Effector memory CD4-positive, alpha-beta T cell (primary cell): Measurements from ENCODE around the gene FARSB.
"Not testable (repeated sequence)": the region's sequence is repeated elsewhere in the genome, so short reads cannot be mapped to it uniquely, and the experiment has no call there.

Experiments used
- DNase-seq, 3 donors: peaks; one replicate each; pipeline ENCODE4 v3.0.0-alpha.2; 2020
- H3K27ac ChIP-seq: 2 replicates; pipeline ENCODE4 v1.7.0; 2013; ENCODE audit warnings: mild to moderate bottlenecking, low read length, moderate library complexity; ENCODE audit not compliant: insufficient read depth, poor library complexity, severe bottlenecking
- H3K27me3 ChIP-seq: replicated peaks from 2 replicates; pipeline ENCODE4 v1.7.0; 2013; ENCODE audit warnings: mild to moderate bottlenecking, low read length; ENCODE audit not compliant: insufficient read depth, control insufficient read depth, poor library complexity, severe bottlenecking
- H3K36me3 ChIP-seq: 2 replicates; pipeline ENCODE4 v1.7.0; 2013; ENCODE audit warnings: mild to moderate bottlenecking, low read length, moderate library complexity; ENCODE audit not compliant: control insufficient read depth, insufficient read depth
- H3K4me1 ChIP-seq: 2 replicates; pipeline ENCODE4 v1.7.0; 2013; ENCODE audit warnings: low read length, mild to moderate bottlenecking; ENCODE audit not compliant: control insufficient read depth, insufficient read depth, poor library complexity, severe bottlenecking
- H3K4me3 ChIP-seq: 2 replicates; pipeline ENCODE4 v1.7.0; 2013; ENCODE audit warnings: low read length, low read depth, mild to moderate bottlenecking; ENCODE audit not compliant: insufficient read depth, poor library complexity, severe bottlenecking
- H3K9me3 ChIP-seq: 2 replicates; pipeline ENCODE4 v1.7.0; 2013; ENCODE audit warnings: mild to moderate bottlenecking, low read length, moderate library complexity; ENCODE audit not compliant: control insufficient read depth

Gene FARSB

GRCh38 chr2:222591661-222592060, 64.2 kb downstream of the FARSB start:
- DNase-seq, result no peak
- Histone ChIP-seq H3K4me1 (no peaks in the 10 kb centered on the region), H3K27me3 (no peaks in the 10 kb centered on the region), H3K27ac (no peak overlapping the region), H3K36me3 (peaks cover 4% of the 10 kb centered on the region), H3K9me3 (no peaks in the 10 kb centered on the region), H3K4me3 (no peak overlapping the region)

GRCh38 chr2:222584589-222584988, 71.3 kb downstream of the FARSB start:
- not testable (repeated sequence) for DNase-seq, H3K27me3 ChIP-seq, H3K27ac ChIP-seq, H3K36me3 ChIP-seq, H3K9me3 ChIP-seq, H3K4me3 ChIP-seq, H3K4me1 ChIP-seq

- no peaks in the 10 kb centered on the region for H3K36me3 ChIP-seq
- no peaks in the 10 kb centered on the region for H3K27me3 ChIP-seq
- no peaks in the 10 kb centered on the region for H3K4me1 ChIP-seq
- no peaks in the 10 kb centered on the region for H3K9me3 ChIP-seq
- H3K27ac ChIP-seq, result no peak overlapping the region
- no peak for DNase-seq
- H3K4me3 ChIP-seq, result no peak overlapping the region
Observed at GRCh38 chr2:222582928-222583327, 73.0 kb downstream of the FARSB start.

- Histone ChIP-seq H3K9me3 (no peaks in the 10 kb centered on the region), H3K27me3 (no peaks in the 10 kb centered on the region), H3K4me3 (no peak overlapping the region), H3K27ac (no peak overlapping the region), H3K36me3 (peaks cover 6% of the 10 kb centered on the region), H3K4me1 (no peaks in the 10 kb centered on the region)
- DNase-seq, result no peak
Observed at GRCh38 chr2:222577341-222577740, 78.6 kb downstream of the FARSB start.

GRCh38 chr2:222576171-222577081, 79.5 kb downstream of the FARSB start:
- Histone ChIP-seq H3K36me3 (peaks cover 11% of the 10 kb centered on the region), H3K27me3 (no peaks in the 10 kb centered on the region), H3K4me3 (no peak overlapping the region), H3K27ac (no peak overlapping the region), H3K9me3 (no peaks in the 10 kb centered on the region), H3K4me1 (no peaks in the 10 kb centered on the region)
- no peak for DNase-seq

GRCh38 chr2:222575618-222576017, 80.3 kb downstream of the FARSB start:
- Histone ChIP-seq H3K27me3 (no peaks in the 10 kb centered on the region), H3K9me3 (no peaks in the 10 kb centered on the region), H3K4me3 (no peak overlapping the region), H3K4me1 (no peaks in the 10 kb centered on the region), H3K27ac (no peak overlapping the region), H3K36me3 (peaks cover 13% of the 10 kb centered on the region)
- DNase-seq, result no peak

GRCh38 chr2:222572751-222573174, 83.1 kb downstream of the FARSB start:
- Histone ChIP-seq H3K36me3 (peaks cover 13% of the 10 kb centered on the region), H3K27ac (no peak overlapping the region), H3K4me1 (no peaks in the 10 kb centered on the region), H3K4me3 (no peak overlapping the region), H3K27me3 (no peaks in the 10 kb centered on the region), H3K9me3 (no peaks in the 10 kb centered on the region)
- no peak for DNase-seq

GRCh38 chr2:222572264-222572721, 83.6 kb downstream of the FARSB start:
- no peaks in the 10 kb centered on the region for H3K9me3 ChIP-seq
- no peak overlapping the region for H3K4me3 ChIP-seq
- H3K27me3 ChIP-seq, result no peaks in the 10 kb centered on the region
- DNase-seq, result no peak
- H3K27ac ChIP-seq, result no peak overlapping the region
- H3K36me3 ChIP-seq, result peaks cover 13% of the 10 kb centered on the region
- H3K4me1 ChIP-seq, result no peaks in the 10 kb centered on the region

- Histone ChIP-seq H3K4me1 (no peaks in the 10 kb centered on the region), H3K36me3 (peaks cover 13% of the 10 kb centered on the region)
- no peak for DNase-seq
Observed at GRCh38 chr2:222569826-222570225, 86.1 kb downstream of the FARSB start.

GRCh38 chr2:222568865-222569264, 87.0 kb downstream of the FARSB start:
- H3K4me3 ChIP-seq, result no peak overlapping the region
- no peaks in the 10 kb centered on the region for H3K9me3 ChIP-seq
- H3K27ac ChIP-seq, result no peak overlapping the region
- peaks cover 13% of the 10 kb centered on the region for H3K36me3 ChIP-seq
- DNase-seq, result no peak
- no peaks in the 10 kb centered on the region for H3K27me3 ChIP-seq
- H3K4me1 ChIP-seq, result no peaks in the 10 kb centered on the region

More at GRCh38 chr2:222569826-222570225, 86.1 kb downstream of the FARSB start:
- H3K27ac ChIP-seq, result no peak overlapping the region
- H3K27me3 ChIP-seq, result no peaks in the 10 kb centered on the region
- H3K4me3 ChIP-seq, result no peak overlapping the region
- no peaks in the 10 kb centered on the region for H3K9me3 ChIP-seq
